ENCODE results near the gene CMAS.

DNA sequence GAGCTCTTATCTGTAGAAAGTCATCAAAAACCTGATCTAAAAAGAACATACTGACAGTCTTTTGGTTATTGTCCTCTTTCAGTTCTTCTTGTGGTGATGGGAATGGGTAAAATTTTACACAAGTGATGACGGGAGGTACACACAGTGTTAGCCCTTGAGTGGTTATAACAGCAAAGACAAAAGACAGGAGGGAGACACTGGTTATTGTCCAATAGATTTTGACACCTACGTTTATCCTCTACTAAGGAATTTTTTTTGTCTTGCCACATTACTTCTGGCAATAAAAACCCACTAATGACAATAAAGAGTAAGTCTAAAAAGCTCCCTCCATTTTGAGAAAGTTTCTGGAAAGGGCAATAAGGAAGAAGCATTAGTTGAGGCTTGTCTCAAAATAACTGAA is 47.7 kb upstream of the CMAS start:
- no peak for TF ChIP-seq POLR2A (IDR thresholded peaks at IDR 0.05)
- TF ChIP-seq, protein P1, sequence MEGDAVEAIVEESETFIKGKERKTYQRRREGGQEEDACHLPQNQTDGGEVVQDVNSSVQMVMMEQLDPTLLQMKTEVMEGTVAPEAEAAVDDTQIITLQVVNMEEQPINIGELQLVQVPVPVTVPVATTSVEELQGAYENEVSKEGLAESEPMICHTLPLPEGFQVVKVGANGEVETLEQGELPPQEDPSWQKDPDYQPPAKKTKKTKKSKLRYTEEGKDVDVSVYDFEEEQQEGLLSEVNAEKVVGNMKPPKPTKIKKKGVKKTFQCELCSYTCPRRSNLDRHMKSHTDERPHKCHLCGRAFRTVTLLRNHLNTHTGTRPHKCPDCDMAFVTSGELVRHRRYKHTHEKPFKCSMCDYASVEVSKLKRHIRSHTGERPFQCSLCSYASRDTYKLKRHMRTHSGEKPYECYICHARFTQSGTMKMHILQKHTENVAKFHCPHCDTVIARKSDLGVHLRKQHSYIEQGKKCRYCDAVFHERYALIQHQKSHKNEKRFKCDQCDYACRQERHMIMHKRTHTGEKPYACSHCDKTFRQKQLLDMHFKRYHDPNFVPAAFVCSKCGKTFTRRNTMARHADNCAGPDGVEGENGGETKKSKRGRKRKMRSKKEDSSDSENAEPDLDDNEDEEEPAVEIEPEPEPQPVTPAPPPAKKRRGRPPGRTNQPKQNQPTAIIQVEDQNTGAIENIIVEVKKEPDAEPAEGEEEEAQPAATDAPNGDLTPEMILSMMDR (IDR thresholded peaks at IDR 0.05): no peak
- TF ChIP-seq EP300 (IDR thresholded peaks at IDR 0.05): no peak
- TF ChIP-seq POLR2AphosphoS5 (IDR thresholded peaks at IDR 0.05): no peak

Measured in gastroesophageal sphincter (tissue), 3 donors.